Effector memory CD8-positive, alpha-beta T cell (primary cell): Measurements from ENCODE around the gene MIEN1.
"Not testable (repeated sequence)": the region's sequence is repeated elsewhere in the genome, so short reads cannot be mapped to it uniquely, and the experiment has no call there.

ENCODE experiments used
- ATAC-seq: fragments of 150-1000 bp; cut with Tn5 transposase; replicated peaks from 2 replicates; pipeline ENCODE4 v1.10.0; 2021; ENCODE audit warnings: mild to moderate bottlenecking, moderate library complexity
- DNase-seq, 3 experiments: peaks; one replicate each; pipeline ENCODE4 v3.0.0; 2021
- H3K27ac Mint-ChIP-seq, 2 donors: one replicate each; pipeline ENCODE4 v1.8.0; 2022; ENCODE audit warnings: mild to moderate bottlenecking in 2 of 2, mixed read lengths in 2 of 2, moderate library complexity in 2 of 2
- H3K27me3 Mint-ChIP-seq, 2 donors: one replicate each; pipeline ENCODE4 v1.8.0; 2022; ENCODE audit warnings: mixed read lengths in 2 of 2
- H3K36me3 Mint-ChIP-seq: one replicate; pipeline ENCODE4 v1.8.0; 2022; ENCODE audit warnings: mild to moderate bottlenecking, moderate library complexity, mixed read lengths; ENCODE audit not compliant: insufficient read depth
- H3K4me1 Mint-ChIP-seq, 2 donors: one replicate each; pipeline ENCODE4 v1.8.0; 2022; ENCODE audit warnings: low read depth in 2 of 2, mixed read lengths in 2 of 2
- H3K4me3 Mint-ChIP-seq, 2 donors: one replicate each; pipeline ENCODE4 v1.8.0; 2022; ENCODE audit warnings: mild to moderate bottlenecking in 2 of 2, mixed read lengths in 2 of 2, moderate library complexity in 2 of 2
- H3K9me3 Mint-ChIP-seq, 2 donors: one replicate each; pipeline ENCODE4 v1.8.0; 2022; ENCODE audit warnings: mixed read lengths in 2 of 2

Gene MIEN1

DNA sequence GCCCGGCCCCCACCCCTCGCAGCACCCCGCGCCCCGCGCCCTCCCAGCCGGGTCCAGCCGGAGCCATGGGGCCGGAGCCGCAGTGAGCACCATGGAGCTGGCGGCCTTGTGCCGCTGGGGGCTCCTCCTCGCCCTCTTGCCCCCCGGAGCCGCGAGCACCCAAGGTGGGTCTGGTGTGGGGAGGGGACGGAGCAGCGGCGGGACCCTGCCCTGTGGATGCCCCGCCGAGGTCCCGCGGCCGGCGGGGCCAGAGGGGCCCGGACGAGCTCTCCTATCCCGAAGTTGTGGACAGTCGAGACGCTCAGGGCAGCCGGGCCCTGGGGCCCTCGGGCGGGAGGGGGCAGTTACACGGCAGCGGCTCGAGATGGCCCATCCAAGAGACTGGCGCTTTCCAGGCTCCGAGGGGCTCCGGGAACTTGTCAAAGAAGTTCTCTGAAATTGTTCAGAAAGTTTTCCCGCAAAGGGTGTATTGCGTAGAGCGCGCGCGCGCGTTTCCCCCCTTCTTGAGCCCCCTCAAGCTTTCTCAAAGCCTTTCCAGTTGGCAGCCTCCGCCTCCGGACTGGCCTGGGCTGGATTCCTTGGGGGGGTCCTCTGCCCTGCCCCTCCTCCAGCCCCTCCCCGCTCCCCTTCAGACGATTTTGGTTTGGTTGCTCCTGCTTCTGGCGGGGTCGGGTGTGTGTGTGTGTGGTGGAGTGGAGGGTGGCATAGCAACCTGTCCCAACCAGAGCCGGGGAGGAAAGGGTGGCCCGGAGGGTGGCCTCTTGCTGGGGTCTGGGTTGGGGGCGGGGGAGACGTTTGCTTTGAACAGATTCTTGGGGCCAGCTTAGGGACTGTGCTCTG, 30.0 kb downstream of the MIEN1 start:
- Mint-ChIP-seq H3K36me3 (peaks cover 3% of the 10 kb centered on the region), H3K4me3 (no peak overlapping the region), H3K27ac (no peak overlapping the region), H3K27me3 (peaks cover 35 to 47% of the 10 kb centered on the region in 2 donors), H3K9me3 (no peaks in the 10 kb centered on the region), H3K4me1 (peaks cover 4 to 5% of the 10 kb centered on the region in 2 donors)
- DNase-seq (no peak), ATAC-seq (no peak)

DNA sequence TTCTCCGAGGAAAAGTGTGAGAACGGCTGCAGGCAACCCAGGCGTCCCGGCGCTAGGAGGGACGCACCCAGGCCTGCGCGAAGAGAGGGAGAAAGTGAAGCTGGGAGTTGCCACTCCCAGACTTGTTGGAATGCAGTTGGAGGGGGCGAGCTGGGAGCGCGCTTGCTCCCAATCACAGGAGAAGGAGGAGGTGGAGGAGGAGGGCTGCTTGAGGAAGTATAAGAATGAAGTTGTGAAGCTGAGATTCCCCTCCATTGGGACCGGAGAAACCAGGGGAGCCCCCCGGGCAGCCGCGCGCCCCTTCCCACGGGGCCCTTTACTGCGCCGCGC, 30.5 kb downstream of the MIEN1 start, which contains the start of gene ERBB2:
Gene ERBB2 (plus strand): TSS at position 247 of the 330 bp plus-strand sequence. CDS start 175 bp downstream, outside the sequence.
- DNase-seq (no peak), ATAC-seq (no peak)
- H3K4me3 Mint-ChIP-seq = peak within 1 kb of the TSS in 1 of 2 donors; percentile 63
- H3K4me1 Mint-ChIP-seq = peaks cover 4 to 5% of the 10 kb centered on the region in 2 donors
- H3K27me3 Mint-ChIP-seq = peaks cover 35 to 47% of the 10 kb centered on the region in 2 donors
- H3K36me3 Mint-ChIP-seq = peaks cover 3% of the 10 kb centered on the region
- H3K27ac Mint-ChIP-seq = no peak within 1 kb of the TSS
- H3K9me3 Mint-ChIP-seq = no peaks in the 10 kb centered on the region

DNA sequence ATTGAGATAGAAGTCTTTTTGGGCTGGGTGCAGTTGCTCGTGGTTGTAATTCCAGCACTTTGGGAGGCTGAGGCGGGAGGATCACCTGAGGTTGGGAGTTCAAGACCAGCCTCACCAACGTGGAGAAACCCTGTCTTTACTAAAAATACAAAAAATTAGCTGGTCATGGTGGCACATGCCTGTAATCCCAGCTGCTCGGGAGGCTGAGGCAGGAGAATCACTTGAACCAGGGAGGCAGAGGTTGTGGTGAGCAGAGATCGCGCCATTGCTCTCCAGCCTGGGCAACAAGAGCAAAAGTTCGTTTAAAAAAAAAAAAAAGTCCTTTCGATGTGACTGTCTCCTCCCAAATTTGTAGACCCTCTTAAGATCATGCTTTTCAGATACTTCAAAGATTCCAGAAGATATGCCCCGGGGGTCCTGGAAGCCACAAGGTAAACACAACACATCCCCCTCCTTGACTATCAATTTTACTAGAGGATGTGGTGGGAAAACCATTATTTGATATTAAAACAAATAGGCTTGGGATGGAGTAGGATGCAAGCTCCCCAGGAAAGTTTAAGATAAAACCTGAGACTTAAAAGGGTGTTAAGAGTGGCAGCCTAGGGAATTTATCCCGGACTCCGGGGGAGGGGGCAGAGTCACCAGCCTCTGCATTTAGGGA, 31.0 kb downstream of the MIEN1 start:
- H3K27ac Mint-ChIP-seq, H3K4me1 Mint-ChIP-seq, ATAC-seq, DNase-seq, H3K9me3 Mint-ChIP-seq, H3K36me3 Mint-ChIP-seq: not testable (repeated sequence)
- Mint-ChIP-seq H3K27me3 (peaks cover 35 to 47% of the 10 kb centered on the region in 2 donors), H3K4me3 (peak overlapping the region in 1 of 2 donors; percentile 63)

DNA sequence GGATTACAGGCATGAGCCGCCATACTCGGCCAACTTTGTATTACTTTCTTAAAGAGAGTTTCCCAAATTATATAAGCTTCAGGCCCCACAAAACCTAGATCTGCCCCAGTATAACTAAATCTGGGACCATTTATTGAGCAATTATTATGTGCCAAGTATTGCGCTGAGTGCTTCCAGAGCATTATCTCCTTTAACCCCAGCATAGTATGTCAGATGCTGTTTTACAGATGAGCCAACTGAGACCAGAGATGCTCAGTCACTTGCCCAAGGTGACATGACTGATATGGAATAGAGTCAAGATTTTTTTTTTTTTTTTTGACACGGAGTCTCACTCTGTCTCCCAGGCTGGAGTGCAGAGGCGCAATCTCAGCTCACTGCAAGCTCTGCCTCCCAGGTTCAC, 32.4 kb downstream of the MIEN1 start:
- DNase-seq = no peak
- Mint-ChIP-seq H3K36me3 (peaks cover 3% of the 10 kb centered on the region), H3K27ac (no peak overlapping the region), H3K4me3 (no peak overlapping the region), H3K27me3 (peaks cover 35 to 47% of the 10 kb centered on the region in 2 donors), H3K9me3 (no peaks in the 10 kb centered on the region), H3K4me1 (peaks cover 4% of the 10 kb centered on the region in 2 donors)
- ATAC-seq = no peak

DNA sequence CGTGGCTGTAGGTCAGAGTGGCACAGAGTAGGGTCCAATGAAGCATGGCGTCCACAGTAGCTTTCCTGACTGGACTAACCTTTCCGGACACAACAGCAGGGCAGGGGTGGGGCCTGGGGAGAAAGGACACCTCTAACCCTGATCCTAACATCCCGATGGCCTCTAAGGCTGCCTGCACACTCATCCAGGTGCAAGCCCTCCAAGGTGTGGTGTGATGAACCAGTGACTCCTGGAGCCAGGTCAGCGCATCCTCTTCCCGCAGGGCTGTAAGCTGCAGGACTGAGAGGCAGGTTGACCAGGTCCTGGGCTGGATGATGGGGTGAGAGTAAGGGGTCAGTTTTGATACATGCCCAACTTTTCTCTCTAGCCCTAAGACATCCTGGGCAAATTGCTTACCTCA, 33.6 kb downstream of the MIEN1 start:
- peaks cover 4% of the 10 kb centered on the region in 2 donors for H3K4me1 Mint-ChIP-seq
- H3K9me3 Mint-ChIP-seq = no peaks in the 10 kb centered on the region
- no peak overlapping the region for H3K4me3 Mint-ChIP-seq
- DNase-seq = no peak
- no peak overlapping the region for H3K27ac Mint-ChIP-seq
- ATAC-seq = no peak
- H3K36me3 Mint-ChIP-seq = peaks cover 3% of the 10 kb centered on the region
- H3K27me3 Mint-ChIP-seq = peaks cover 34 to 42% of the 10 kb centered on the region in 2 donors

DNA sequence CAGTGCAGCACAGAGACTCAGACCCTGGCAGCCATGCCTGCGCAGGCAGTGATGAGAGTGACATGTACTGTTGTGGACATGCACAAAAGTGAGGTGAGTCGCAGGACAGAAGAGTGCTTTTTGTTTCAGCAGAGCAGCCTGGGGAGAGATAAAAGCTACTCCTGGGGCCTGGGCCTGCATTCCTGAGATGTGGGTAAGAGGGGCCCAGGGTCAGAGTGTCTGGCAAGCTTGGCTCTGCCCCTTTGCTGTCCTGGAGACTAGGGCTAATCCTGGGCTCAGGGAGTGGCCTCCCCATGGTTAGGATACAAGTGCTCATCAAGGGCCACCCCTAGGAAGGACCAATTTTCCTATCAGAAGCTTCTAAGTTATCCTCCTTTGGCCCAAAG, 35.2 kb downstream of the MIEN1 start:
- Mint-ChIP-seq H3K36me3 (peaks cover 3% of the 10 kb centered on the region), H3K4me3 (no peak overlapping the region), H3K27ac (no peak overlapping the region), H3K9me3 (no peaks in the 10 kb centered on the region), H3K4me1 (peaks cover 4% of the 10 kb centered on the region in 2 donors), H3K27me3 (peaks cover 21 to 26% of the 10 kb centered on the region in 2 donors)
- DNase-seq = no peak
- ATAC-seq = no peak

DNA sequence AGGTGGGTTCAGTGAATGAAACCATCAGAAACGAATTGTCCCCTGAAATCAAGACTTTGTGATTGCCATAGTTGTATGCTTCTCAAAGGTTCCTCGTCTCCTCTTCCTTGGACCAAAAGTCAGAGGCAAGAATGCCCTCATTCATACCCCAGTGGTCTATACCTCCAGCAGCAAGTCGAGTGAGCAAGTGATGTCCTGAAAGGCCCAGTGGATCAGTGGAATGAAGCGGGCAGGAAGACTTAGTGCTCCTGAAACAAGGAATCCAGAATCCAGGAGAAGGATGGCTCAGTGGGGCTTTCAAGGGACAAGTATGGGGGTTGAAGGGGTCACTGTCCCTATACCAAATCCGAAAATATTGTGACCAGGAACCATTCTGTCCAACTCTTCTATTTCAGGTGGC, 35.7 kb downstream of the MIEN1 start:
- peaks cover 1 to 2% of the 10 kb centered on the region in 2 donors for H3K4me1 Mint-ChIP-seq
- H3K27ac Mint-ChIP-seq = no peak overlapping the region
- H3K36me3 Mint-ChIP-seq = peaks cover 1% of the 10 kb centered on the region
- no peak overlapping the region for H3K4me3 Mint-ChIP-seq
- peaks cover 17 to 21% of the 10 kb centered on the region in 2 donors for H3K27me3 Mint-ChIP-seq
- ATAC-seq (no peak), DNase-seq (no peak)
- H3K9me3 Mint-ChIP-seq = no peaks in the 10 kb centered on the region

DNA sequence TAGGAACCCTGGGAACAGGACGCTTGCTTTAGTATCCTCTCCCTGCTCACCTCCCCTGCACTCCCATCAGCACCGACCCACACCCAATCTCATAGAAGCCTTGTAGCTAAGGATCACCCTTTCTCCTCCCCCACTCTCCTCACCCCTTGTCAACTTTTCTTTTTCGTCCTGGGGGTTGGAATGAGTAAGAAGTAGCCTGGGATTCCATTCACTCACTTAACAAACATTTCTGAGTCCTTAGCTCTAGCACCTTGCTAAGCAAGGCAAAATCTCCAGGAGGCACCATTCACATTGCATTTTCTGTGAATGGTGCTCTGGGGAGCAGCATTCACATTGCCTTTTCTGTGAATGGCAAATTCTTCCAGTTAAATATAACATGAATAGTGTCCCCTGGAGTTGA, 41.4 kb downstream of the MIEN1 start:
- peaks cover 0 to 12% of the 10 kb centered on the region in 2 donors for H3K9me3 Mint-ChIP-seq
- DNase-seq (no peak), ATAC-seq (no peak)
- peak overlapping the region; percentile 94 for H3K4me3 Mint-ChIP-seq
- no peaks in the 10 kb centered on the region for H3K27me3 Mint-ChIP-seq
- peaks cover 22 to 25% of the 10 kb centered on the region in 2 donors for H3K4me1 Mint-ChIP-seq
- H3K36me3 Mint-ChIP-seq = peaks cover 8% of the 10 kb centered on the region
- peak overlapping the region; percentile 96 to 98 for H3K27ac Mint-ChIP-seq

DNA sequence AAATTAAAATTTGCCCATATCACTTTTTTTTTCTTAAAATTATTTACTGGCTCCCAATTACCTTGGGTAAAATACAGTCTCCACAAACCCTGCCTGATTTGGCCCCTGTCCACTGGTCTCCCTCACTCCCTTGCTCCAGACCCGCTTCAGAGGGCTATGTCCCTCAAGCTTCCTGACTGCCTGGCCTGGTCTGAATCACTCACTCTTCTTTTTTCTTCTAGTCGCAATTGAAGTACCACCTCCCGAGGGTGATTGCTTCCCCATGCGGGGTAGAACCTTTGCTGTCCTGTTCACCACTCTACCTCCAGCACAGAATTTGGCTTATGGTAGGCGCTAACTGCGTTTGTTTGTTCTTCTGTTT, 41.9 kb downstream of the MIEN1 start:
- ATAC-seq = no peak
- H3K4me3 Mint-ChIP-seq = peak overlapping the region; percentile 94
- peaks cover 0 to 12% of the 10 kb centered on the region in 2 donors for H3K9me3 Mint-ChIP-seq
- H3K27me3 Mint-ChIP-seq = no peaks in the 10 kb centered on the region
- peaks cover 22 to 25% of the 10 kb centered on the region in 2 donors for H3K4me1 Mint-ChIP-seq
- no peak for DNase-seq
- H3K36me3 Mint-ChIP-seq = peaks cover 8% of the 10 kb centered on the region
- H3K27ac Mint-ChIP-seq = peak overlapping the region; percentile 96 to 98

DNA sequence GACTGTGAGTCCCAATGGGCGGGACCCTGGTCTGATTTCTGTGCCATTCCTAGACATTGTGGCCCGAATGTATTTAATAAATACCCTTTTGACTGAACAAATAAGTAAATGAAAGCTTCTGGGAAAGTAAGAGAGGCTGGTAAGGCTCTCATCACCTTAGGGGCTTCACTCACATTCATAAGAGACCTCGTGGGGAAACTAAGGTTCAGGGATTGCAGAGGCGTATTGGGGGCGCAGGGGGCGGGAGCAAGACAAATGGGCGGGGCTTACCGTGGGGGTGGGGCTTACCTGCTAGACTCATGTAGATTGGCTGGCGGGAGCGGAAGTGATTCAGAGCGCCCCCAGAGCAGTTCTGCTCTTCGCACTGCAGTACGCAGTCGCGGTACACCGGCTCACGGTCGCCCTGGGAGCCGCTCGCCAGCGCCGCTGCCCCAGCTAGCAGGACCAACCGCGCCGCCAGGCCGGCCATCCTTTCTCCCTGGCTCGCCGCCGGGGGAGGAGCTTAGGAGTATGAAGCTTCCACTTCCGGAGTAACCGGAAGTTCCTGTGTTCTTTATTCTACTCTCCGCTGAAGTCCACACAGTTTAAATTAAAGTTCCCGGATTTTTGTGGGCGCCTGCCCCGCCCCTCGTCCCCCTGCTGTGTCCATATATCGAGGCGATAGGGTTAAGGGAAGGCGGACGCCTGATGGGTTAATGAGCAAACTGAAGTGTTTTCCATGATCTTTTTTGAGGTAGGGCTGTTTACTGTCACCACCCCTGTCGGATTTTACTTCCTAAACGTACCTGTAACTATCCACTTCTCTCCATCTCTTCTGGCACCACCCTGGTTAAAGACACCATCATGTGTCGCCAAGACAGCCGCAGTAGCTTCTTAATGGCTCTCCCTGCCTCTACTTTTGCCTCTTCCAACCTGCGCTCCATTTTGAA, 42.5 kb downstream of the MIEN1 start, which contains the start of gene PGAP3:
Gene PGAP3 (minus strand): TSS at position 512 of the 929 bp plus-strand sequence. CDS start 43 bp downstream, at position 469.
- Mint-ChIP-seq H3K36me3 (peaks cover 8% of the 10 kb centered on the region), H3K4me1 (peaks cover 22 to 25% of the 10 kb centered on the region in 2 donors), H3K9me3 (peaks cover 0 to 12% of the 10 kb centered on the region in 2 donors), H3K4me3 (peak within 1 kb of the TSS; percentile 94), H3K27ac (peak within 1 kb of the TSS; percentile 96 to 98), H3K27me3 (no peaks in the 10 kb centered on the region)
- ATAC-seq (peak; percentile 89), DNase-seq (peak; percentile 69 to 82 (median 72))

DNA sequence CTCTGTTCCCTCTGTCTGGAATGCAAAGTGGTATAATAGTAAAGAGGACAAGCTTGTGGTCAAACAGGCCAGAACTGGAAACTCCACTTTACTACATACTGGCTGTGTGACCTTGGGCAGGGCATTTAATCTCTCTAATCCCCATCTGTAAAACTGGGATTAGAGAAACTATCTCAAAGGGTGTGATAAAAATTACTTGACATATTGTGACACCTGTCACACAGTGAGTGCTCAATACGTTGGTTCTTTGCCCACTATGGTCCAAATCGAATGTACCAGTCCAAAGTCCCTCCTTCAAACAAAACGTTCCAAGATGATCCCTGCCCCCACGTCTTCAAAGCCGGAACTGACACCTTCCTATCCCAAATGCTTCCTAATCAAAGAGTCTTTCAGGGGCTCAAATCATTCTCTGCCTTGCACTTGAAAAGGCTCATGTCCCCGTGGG, 43.2 kb downstream of the MIEN1 start:
- H3K9me3 Mint-ChIP-seq = peaks cover 0 to 12% of the 10 kb centered on the region in 2 donors
- H3K27me3 Mint-ChIP-seq = no peaks in the 10 kb centered on the region
- DNase-seq (no peak), ATAC-seq (no peak)
- H3K36me3 Mint-ChIP-seq = peaks cover 8% of the 10 kb centered on the region
- H3K27ac Mint-ChIP-seq = peak overlapping the region in 1 of 2 donors; percentile 96
- peak overlapping the region; percentile 94 for H3K4me3 Mint-ChIP-seq
- H3K4me1 Mint-ChIP-seq = peaks cover 22 to 28% of the 10 kb centered on the region in 2 donors

DNA sequence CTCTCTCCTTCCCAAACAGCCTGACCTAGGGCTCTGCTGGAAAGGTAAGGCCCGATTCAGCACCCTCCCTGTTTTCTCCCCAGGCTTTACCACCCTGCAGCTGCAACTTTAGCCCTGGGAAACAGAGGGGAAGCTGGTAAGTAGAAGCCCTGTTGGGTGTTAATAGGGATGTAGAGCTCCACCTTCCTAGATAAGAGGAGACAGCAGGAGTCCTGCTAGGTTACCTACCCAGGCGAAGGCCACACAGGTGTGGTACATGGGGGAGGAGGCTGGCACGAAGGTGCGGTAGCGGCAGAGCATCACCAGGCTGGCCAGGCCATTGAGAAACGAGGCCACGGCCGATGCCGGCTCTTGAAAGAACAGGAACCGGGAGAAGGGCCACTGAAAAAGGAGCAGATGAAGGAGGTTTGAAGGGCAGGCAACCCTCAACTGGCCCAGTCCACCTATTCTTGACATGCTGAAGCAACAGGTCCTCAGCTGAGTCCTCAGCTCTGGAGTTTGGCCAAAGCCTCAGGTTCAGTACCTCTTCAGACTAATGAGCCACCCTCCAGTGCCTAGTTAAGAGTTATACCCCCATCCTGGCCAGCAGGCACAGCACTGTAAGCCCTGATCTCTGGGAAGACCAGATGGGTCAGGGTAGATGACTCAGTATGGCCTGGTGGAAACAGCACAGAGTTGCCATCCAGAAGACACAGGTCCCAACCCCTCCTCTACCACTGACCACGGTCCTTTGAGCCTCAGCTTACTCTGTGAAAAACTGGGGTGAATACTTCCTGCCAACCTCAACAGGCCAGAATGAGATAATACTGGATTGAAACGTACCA, 45.8 kb downstream of the MIEN1 start:
- no peaks in the 10 kb centered on the region for H3K27me3 Mint-ChIP-seq
- ATAC-seq (no peak), DNase-seq (no peak)
- peaks cover 39 to 41% of the 10 kb centered on the region in 2 donors for H3K4me1 Mint-ChIP-seq
- H3K9me3 Mint-ChIP-seq = peaks cover 0 to 12% of the 10 kb centered on the region in 2 donors
- H3K27ac Mint-ChIP-seq = no peak overlapping the region
- H3K4me3 Mint-ChIP-seq = no peak overlapping the region
- H3K36me3 Mint-ChIP-seq = peaks cover 13% of the 10 kb centered on the region
